C4-2B (cell line): ENCODE data around the gene NUP93.

Experiments used
- ZFX ChIP-seq: fragments of 450-650 bp; IDR thresholded peaks from 2 replicates; pipeline ENCODE4 v1.6.1; 2017
- TF ChIP-seq, protein P1 (sequence below): fragments of 450-650 bp; conservative IDR thresholded peaks from 2 replicates; pipeline ENCODE4 v1.5.1; 2017; ENCODE audit warnings: mild to moderate bottlenecking

DNA sequence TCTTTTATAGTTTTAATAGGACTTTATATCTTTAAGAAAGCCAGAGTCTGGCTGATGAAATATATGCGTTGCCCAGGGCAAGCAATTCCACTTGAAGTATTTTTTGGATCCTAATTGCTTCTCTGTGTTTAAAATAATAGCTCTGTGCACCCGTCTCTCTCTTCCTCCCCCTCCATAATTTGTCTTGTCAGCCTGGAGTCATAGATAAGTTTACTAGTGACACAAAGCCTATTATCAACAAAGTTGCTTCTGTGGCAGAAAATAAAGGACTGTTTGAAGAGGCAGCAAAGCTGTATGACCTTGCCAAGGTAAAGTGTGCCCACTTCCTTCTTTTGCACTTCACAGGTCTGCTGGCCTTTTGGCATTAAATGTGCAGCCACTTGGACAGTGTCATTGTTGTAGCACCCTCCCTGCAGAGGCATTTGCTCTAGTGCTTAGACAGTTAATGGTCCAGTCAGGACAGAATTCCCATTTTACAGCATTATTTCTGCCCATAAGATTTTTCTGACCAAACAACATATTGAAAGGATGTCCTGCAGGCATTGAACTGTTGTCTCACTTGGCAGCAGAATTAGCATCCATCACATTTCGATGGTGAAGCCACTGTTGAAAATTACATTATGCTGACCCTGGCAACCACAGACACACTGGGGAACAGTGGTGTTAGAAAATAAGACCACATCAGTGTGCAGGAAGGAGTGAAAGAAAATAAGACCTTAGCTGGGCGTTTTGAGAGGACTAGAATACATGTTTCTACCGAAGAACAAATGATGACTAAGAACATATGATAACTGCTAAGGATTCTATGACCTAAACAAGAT is 106.7 kb downstream of the NUP93 start:
- TF ChIP-seq, protein P1, sequence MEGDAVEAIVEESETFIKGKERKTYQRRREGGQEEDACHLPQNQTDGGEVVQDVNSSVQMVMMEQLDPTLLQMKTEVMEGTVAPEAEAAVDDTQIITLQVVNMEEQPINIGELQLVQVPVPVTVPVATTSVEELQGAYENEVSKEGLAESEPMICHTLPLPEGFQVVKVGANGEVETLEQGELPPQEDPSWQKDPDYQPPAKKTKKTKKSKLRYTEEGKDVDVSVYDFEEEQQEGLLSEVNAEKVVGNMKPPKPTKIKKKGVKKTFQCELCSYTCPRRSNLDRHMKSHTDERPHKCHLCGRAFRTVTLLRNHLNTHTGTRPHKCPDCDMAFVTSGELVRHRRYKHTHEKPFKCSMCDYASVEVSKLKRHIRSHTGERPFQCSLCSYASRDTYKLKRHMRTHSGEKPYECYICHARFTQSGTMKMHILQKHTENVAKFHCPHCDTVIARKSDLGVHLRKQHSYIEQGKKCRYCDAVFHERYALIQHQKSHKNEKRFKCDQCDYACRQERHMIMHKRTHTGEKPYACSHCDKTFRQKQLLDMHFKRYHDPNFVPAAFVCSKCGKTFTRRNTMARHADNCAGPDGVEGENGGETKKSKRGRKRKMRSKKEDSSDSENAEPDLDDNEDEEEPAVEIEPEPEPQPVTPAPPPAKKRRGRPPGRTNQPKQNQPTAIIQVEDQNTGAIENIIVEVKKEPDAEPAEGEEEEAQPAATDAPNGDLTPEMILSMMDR: no peak
- TF ChIP-seq ZFX: no peak
